ENCODE data around the gene SIRPG. TPM values are rescaled to one million over a fixed set of nuclear protein-coding genes. Genes with fewer than 3 reads are reported as not detected.

SIRPG gene
- total and polyA plus RNA-seq, 10 of the 15 experiments (the other 5 are each of a cell fraction or from before 2014, with no cell fraction given) = 1.1 to 13.0 (median 4.1) TPM

- Histone ChIP-seq H3K9me3 (replicated peaks; ENCODE audit: control insufficient read depth, insufficient read depth, low read length) (peaks cover 5% of the 10 kb centered on the region; the same call in 2 of the 3 replicates), H2AFZ (ENCODE audit: control insufficient read depth, low read depth, low read length) (no peak overlapping the region), H4K20me1 (ENCODE audit: control insufficient read depth, insufficient read depth) (no peaks in the 10 kb centered on the region), H3K79me2 (ENCODE audit: control insufficient read depth, insufficient read depth, low read length) (no peaks in the 10 kb centered on the region; the same call in 1 of the 2 replicates), H3K27me3 (replicated peaks in 1 of 2; ENCODE audit: control insufficient read depth in 2 of 2, insufficient read depth in 2 of 2, low read length in 1 of 2) (no peaks in the 10 kb centered on the region), H3K36me3 (ENCODE audit: control insufficient read depth in 2 of 2, insufficient read depth in 2 of 2, low read length in 1 of 2) (no peaks in the 10 kb centered on the region), H3K27ac (ENCODE audit: control insufficient read depth, insufficient read depth) (no peak overlapping the region), H3K4me2 (ENCODE audit: control insufficient read depth, insufficient read depth) (no peak overlapping the region), H3K4me3 (no peak overlapping the region), H3K9ac (ENCODE audit: control insufficient read depth, insufficient read depth, low read length) (no peak overlapping the region), H3K4me1 (ENCODE audit: control insufficient read depth, insufficient read depth, low read length) (peaks cover 33% of the 10 kb centered on the region)
- no peak for ATAC-seq
- CTCF ChIA-PET = interaction anchor here (0.9 to 1.7 kb wide), 3 partner anchors 11 to 107 kb away, joined by 3 to 6 read pairs (median 6); no protein-coding TSS in a partner anchor
- POLR2A ChIA-PET = interaction anchor here (0.7 to 1.5 kb wide), 2 partner anchors 42 to 1249 kb away, joined by 3 read pairs; no protein-coding TSS in a partner anchor
- no TSS peak for BruUV-seq (replicated peaks)
- intact Hi-C loops (cut with micrococcal nuclease; ENCODE audit: unreplicated experiment) (loop anchor here (5.0 kb wide), 1 partner anchor 109 kb away; no protein-coding TSS in a partner anchor), in situ Hi-C loops (cut with MboI) (no loop called here)
- DNase-seq (ENCODE audit: low read depth, low spot score) = no peak
- RAD21 ChIA-PET (ENCODE audit: unreplicated experiment) = interaction anchor here (1.1 to 2.3 kb wide), 3 partner anchors 86 to 115 kb away, joined by 3 to 5 read pairs (median 4); no protein-coding TSS in a partner anchor
- 37% methylated on average over 14 of the region's 14 CpGs for WGBS (ENCODE audit: insufficient coverage, insufficient replicate concordance, low lambda C conversion rate, missing lambda C conversion rate)
- FAIRE-seq = no peak
- SMC1A ChIA-PET (ENCODE audit: uncharacterized antibody, unreplicated experiment) = interaction anchor here (1.3 to 2.2 kb wide), 4 partner anchors 42 to 111 kb away, joined by 3 to 11 read pairs (median 4); no protein-coding TSS in a partner anchor
- TF ChIP-seq ZBTB4 (CRISPR knock-in tag; IDR thresholded peaks at IDR 0.05) (no peak), CBX3 (IDR thresholded peaks at IDR 0.05; ENCODE audit: borderline replicate concordance, low read depth) (no peak), CTCF (IDR thresholded peaks at IDR 0.05 in 2 of 3, conservative IDR thresholded peaks at IDR 0.05 in 1 of 3; ENCODE audit: control insufficient read depth in 2 of 3, extremely low read depth in 1 of 3, insufficient read depth in 1 of 3, low read depth in 3 of 3, low read length in 3 of 3) (no peak), BCLAF1 (IDR thresholded peaks at IDR 0.05) (no peak), RBBP5 (conservative IDR thresholded peaks at IDR 0.05) (no peak), NFYB (IDR thresholded peaks at IDR 0.05; ENCODE audit: insufficient read depth, low read depth, low read length) (no peak), CHD4 (IDR thresholded peaks at IDR 0.05) (no peak), ZBED1 (IDR thresholded peaks at IDR 0.05; ENCODE audit: borderline replicate concordance) (no peak), ZNF622 (IDR thresholded peaks at IDR 0.05) (no peak), MTA3 (IDR thresholded peaks at IDR 0.05; ENCODE audit: borderline replicate concordance, low read length) (no peak), RFX5 (IDR thresholded peaks at IDR 0.05; ENCODE audit: low read depth, low read length) (no peak), POLR2AphosphoS2 (IDR thresholded peaks at IDR 0.05; ENCODE audit: low read depth, low read length) (no peak), YBX1 (IDR thresholded peaks at IDR 0.05) (no peak)
Observed at GRCh38 chr20:1623501-1624205, 33.9 kb downstream of the SIRPG start.

Measured in GM12878 (cell line).